NCI-H1092 (cell line): ENCODE measurements around the gene NEUROD1.
"Not testable (repeated sequence)": the region's sequence is repeated elsewhere in the genome, so short reads cannot be mapped to it uniquely, and the experiment has no call there.

ENCODE experiments used
- DNase-seq: peaks from one replicate; lab custom pipeline; 2025; lab: John Stamatoyannopoulos, UW

Gene NEUROD1

GRCh38 chr2:181680055-181680936 is at the start of gene NEUROD1:
TSS of gene NEUROD1 (minus strand) at chr2:181680517. CDS start at chr2:181678860, 1,657 bp downstream.
- peak; percentile 74 for DNase-seq

GRCh38 chr2:181725476-181725875 is 45.2 kb upstream of the NEUROD1 start:
- no peak for DNase-seq

GRCh38 chr2:181724662-181725061 is 44.3 kb upstream of the NEUROD1 start:
- no peak for DNase-seq

- no peak for DNase-seq
These were observed 43.4 kb upstream of the NEUROD1 start for GRCh38 chr2:181723731-181724130.

GRCh38 chr2:181715033-181715630 is 34.8 kb upstream of the NEUROD1 start:
- peak; percentile 61 for DNase-seq

- not testable (repeated sequence) for DNase-seq
These were observed 30.7 kb upstream of the NEUROD1 start for GRCh38 chr2:181711051-181711450.

GRCh38 chr2:181702519-181702918 is 22.2 kb upstream of the NEUROD1 start:
- DNase-seq = not testable (repeated sequence)

GRCh38 chr2:181698223-181698622 is 17.9 kb upstream of the NEUROD1 start:
- no peak for DNase-seq

- DNase-seq = no peak
These were observed 17.3 kb upstream of the NEUROD1 start for GRCh38 chr2:181697571-181697970.

GRCh38 chr2:181697126-181697525 is 16.8 kb upstream of the NEUROD1 start:
- no peak for DNase-seq

GRCh38 chr2:181694271-181694670 is 14.0 kb upstream of the NEUROD1 start:
- no peak for DNase-seq

- no peak for DNase-seq
These were observed 10.5 kb upstream of the NEUROD1 start for GRCh38 chr2:181690860-181691259.

GRCh38 chr2:181686576-181687185 is 6.4 kb upstream of the NEUROD1 start:
- DNase-seq = no peak

GRCh38 chr2:181685150-181685688 is 4.9 kb upstream of the NEUROD1 start:
- no peak for DNase-seq

GRCh38 chr2:181684454-181685149 is 4.3 kb upstream of the NEUROD1 start:
- DNase-seq = no peak

- DNase-seq = no peak
These were observed 3.5 kb upstream of the NEUROD1 start for GRCh38 chr2:181683518-181684453.

GRCh38 chr2:181682795-181683517 is 2.6 kb upstream of the NEUROD1 start:
- DNase-seq = no peak

GRCh38 chr2:181682026-181682789 is 1.9 kb upstream of the NEUROD1 start:
- DNase-seq = no peak
